ENCODE measurements around the gene XAB2. TPM values are rescaled to one million over a fixed set of nuclear protein-coding genes. Genes with fewer than 3 reads are reported as not detected.

Gene XAB2
- total RNA-seq, 4 donors from 2014 or later, result 29.6 to 51.2 (median 31.1) TPM

DNA sequence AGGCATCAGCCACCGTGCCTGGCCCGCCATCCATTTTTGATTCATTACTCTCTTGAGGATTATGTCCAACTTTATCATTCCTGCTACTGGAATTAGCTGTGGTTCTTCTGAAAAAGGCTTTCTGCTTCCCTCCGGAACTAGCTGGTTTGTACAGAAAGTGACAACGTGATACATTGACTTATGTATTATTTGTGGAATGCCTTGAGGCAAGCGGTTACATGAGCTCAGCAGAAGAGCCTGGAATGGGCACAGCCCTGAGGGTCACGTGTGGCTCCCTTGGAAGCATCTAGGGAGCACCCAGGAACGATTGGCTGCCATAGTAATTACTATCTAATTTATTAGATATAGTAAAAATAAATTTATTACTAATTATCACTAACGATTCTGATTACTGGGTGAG, 25.1 kb upstream of the XAB2 start:
- ATAC-seq (no peak), DNase-seq (no peak)
- Histone ChIP-seq H3K36me3 (no peaks in the 10 kb centered on the region), H3K9me3 (no peaks in the 10 kb centered on the region), H3K27me3 (no peaks in the 10 kb centered on the region), H3K27ac (no peak overlapping the region), H3K4me1 (peaks cover 0 to 4% of the 10 kb centered on the region in 2 donors), H3K4me3 (no peak overlapping the region)
- TF ChIP-seq CTCF (IDR thresholded peaks at IDR 0.05 in 4 of 5, conservative IDR thresholded peaks at IDR 0.05 in 1 of 5) (no peak), POLR2A (IDR thresholded peaks at IDR 0.05) (no peak)
- intact Hi-C loops (cut with DNase I; ENCODE audit: low total_unique reads), result no loop called here
- in situ Hi-C loops (cut with MboI; ENCODE audit: low sequenced_read_pairs in 4 of 4), result loop anchor here in 1 of 4 donors (10.0 kb wide), 1 partner anchor 150 kb away; no protein-coding TSS in a partner anchor

DNA sequence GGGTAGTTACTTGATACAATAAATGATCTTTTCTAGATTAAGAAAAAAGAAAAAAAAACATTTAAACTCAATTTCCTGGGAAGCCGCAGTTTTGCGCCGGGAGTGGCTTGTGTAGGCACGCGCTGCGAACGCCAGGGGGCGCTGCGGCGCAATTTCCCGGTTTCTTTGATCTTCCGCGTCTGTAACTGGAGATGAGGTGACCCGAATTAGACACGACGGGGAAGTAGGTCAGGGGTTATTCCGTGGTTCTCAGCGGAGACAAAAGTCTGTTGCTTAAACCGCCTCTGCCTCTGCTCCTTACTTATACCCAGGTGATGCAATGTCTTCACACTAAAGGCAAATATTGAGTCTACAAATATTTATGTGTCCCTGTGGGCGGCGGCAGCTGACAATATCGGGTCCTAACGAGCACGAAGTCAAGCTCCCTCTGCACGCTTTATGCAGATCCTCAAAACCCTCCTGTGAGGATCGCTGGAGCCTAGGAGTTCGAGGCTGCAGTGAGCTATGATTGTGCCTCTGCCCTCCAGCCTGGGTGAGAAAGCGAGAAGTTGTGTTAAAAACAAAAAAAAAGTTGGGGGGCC, 22.8 kb upstream of the XAB2 start:
- in situ Hi-C loops (cut with MboI; ENCODE audit: low sequenced_read_pairs in 4 of 4), result loop anchor here in 1 of 4 donors (10.0 kb wide), 1 partner anchor 153 kb away; no protein-coding TSS in a partner anchor
- peak overlapping the region; percentile 50 to 84 (median 70) for H3K27ac ChIP-seq
- TF ChIP-seq CTCF (IDR thresholded peaks at IDR 0.05 in 4 of 5, conservative IDR thresholded peaks at IDR 0.05 in 1 of 5) (peak; percentile 93 to 99 (median 98)), POLR2A (IDR thresholded peaks at IDR 0.05) (no peak)
- H3K27me3 ChIP-seq, result no peaks in the 10 kb centered on the region
- intact Hi-C loops (cut with DNase I; ENCODE audit: low total_unique reads), result loop anchor here (1.0 kb wide), 2 partner anchors 23 to 28 kb away; partner anchors contain the start of genes PET100, TRAPPC5 and XAB2
- peak overlapping the region in 2 of 4 donors; percentile 15 to 34 for H3K4me3 ChIP-seq
- ATAC-seq (peak; percentile 100), DNase-seq (peak; percentile 74 to 88)
- peaks cover 0 to 4% of the 10 kb centered on the region in 2 donors for H3K4me1 ChIP-seq
- no peaks in the 10 kb centered on the region for H3K36me3 ChIP-seq
- no peaks in the 10 kb centered on the region for H3K9me3 ChIP-seq

DNA sequence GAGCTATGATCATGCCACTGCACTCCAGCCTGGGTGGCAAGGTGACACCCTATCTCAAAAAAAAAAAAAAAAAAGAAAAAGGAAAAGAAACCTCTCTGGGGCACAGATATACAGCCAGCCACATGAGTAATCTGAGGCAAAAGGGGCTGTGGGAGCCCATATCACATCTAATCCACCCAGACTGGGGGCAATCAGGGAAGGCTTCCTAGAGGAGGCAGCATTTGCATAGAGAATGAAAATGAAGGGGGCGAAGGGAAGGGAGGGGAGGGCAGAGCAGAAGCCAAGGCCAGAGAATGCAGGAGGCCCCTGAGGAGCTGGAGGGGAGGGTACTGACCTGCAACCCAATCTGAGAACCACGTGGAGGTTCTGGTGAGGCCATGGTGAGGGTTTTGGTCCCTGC, 20.8 kb upstream of the XAB2 start:
- intact Hi-C loops (cut with DNase I; ENCODE audit: low total_unique reads), result no loop called here
- in situ Hi-C loops (cut with MboI; ENCODE audit: low sequenced_read_pairs in 4 of 4), result loop anchor here in 1 of 4 donors (10.0 kb wide), 1 partner anchor 155 kb away; no protein-coding TSS in a partner anchor
- no peaks in the 10 kb centered on the region for H3K9me3 ChIP-seq

GRCh38 chr19:7648265-7649014, 19.1 kb upstream of the XAB2 start:
- Histone ChIP-seq H3K4me3 (no peak overlapping the region), H3K36me3 (no peaks in the 10 kb centered on the region), H3K27ac (no peak overlapping the region), H3K27me3 (peaks cover 0 to 2% (median 0%) of the 10 kb centered on the region in 3 donors), H3K9me3 (no peaks in the 10 kb centered on the region), H3K4me1 (peaks cover 0 to 4% of the 10 kb centered on the region in 2 donors)
- DNase-seq (no peak), ATAC-seq (no peak)
- TF ChIP-seq POLR2A (IDR thresholded peaks at IDR 0.05) (no peak), CTCF (IDR thresholded peaks at IDR 0.05 in 4 of 5, conservative IDR thresholded peaks at IDR 0.05 in 1 of 5) (no peak)
- intact Hi-C loops (cut with DNase I; ENCODE audit: low total_unique reads) (no loop called here), in situ Hi-C loops (cut with MboI; ENCODE audit: low sequenced_read_pairs in 4 of 4) (no loop called here)

More for the DNA sequence above, 20.8 kb upstream of the XAB2 start:
- TF ChIP-seq CTCF (IDR thresholded peaks at IDR 0.05 in 4 of 5, conservative IDR thresholded peaks at IDR 0.05 in 1 of 5) (no peak), POLR2A (IDR thresholded peaks at IDR 0.05) (no peak)
- DNase-seq, result no peak
- H3K36me3 ChIP-seq, result no peaks in the 10 kb centered on the region
- ATAC-seq, result no peak
- H3K4me1 ChIP-seq, result peaks cover 0 to 4% of the 10 kb centered on the region in 2 donors
- H3K4me3 ChIP-seq, result no peak overlapping the region
- peaks cover 0 to 1% (median 0%) of the 10 kb centered on the region in 3 donors for H3K27me3 ChIP-seq
- H3K27ac ChIP-seq, result no peak overlapping the region
